ENCODE results near the gene NNAT.
"Not testable (repeated sequence)": the region's sequence is repeated elsewhere in the genome, so short reads cannot be mapped to it uniquely, and the experiment has no call there.

NNAT gene

GRCh38 chr20:37547912-37548311 lies 26.9 kb downstream of the NNAT start:
- no peaks in the 10 kb centered on the region for H3K27me3 ChIP-seq (ENCODE audit: insufficient read depth, poor library complexity, severe bottlenecking)
- TF ChIP-seq SPI1 (IDR thresholded peaks at IDR 0.05; ENCODE audit: borderline replicate concordance, low read depth) (no peak), REST (IDR thresholded peaks at IDR 0.05; ENCODE audit: insufficient replicate concordance, low read depth) (no peak), POLR2AphosphoS5 (IDR thresholded peaks at IDR 0.05; ENCODE audit: low read depth) (no peak)

GRCh38 chr20:37550101-37550920 lies 29.3 kb downstream of the NNAT start:
- DNase-seq (ENCODE audit: low read depth in 1 of 2, low spot score in 1 of 2); H3K4me3 ChIP-seq (replicated peaks; ENCODE audit: insufficient read depth, low read length); H3K27ac ChIP-seq (replicated peaks); H3K27me3 ChIP-seq (ENCODE audit: insufficient read depth, poor library complexity, severe bottlenecking): not testable (repeated sequence)

More at GRCh38 chr20:37547912-37548311, 26.9 kb downstream of the NNAT start:
- DNase-seq (ENCODE audit: low read depth in 1 of 2, low spot score in 1 of 2): no peak
- Histone ChIP-seq H3K27ac (replicated peaks) (no peak overlapping the region), H3K4me3 (replicated peaks; ENCODE audit: insufficient read depth, low read length) (no peak overlapping the region)

- DNase-seq (ENCODE audit: low read depth in 1 of 2, low spot score in 1 of 2); H3K4me3 ChIP-seq (replicated peaks; ENCODE audit: insufficient read depth, low read length); H3K27me3 ChIP-seq (ENCODE audit: insufficient read depth, poor library complexity, severe bottlenecking); H3K27ac ChIP-seq (replicated peaks): not testable (repeated sequence)
Measured at GRCh38 chr20:37551660-37552059, 30.6 kb downstream of the NNAT start.

GRCh38 chr20:37552415-37552814 lies 31.4 kb downstream of the NNAT start:
- Histone ChIP-seq H3K4me3 (replicated peaks; ENCODE audit: insufficient read depth, low read length) (no peak overlapping the region), H3K27ac (replicated peaks) (no peak overlapping the region), H3K27me3 (ENCODE audit: insufficient read depth, poor library complexity, severe bottlenecking) (no peaks in the 10 kb centered on the region)
- TF ChIP-seq CTCF (IDR thresholded peaks at IDR 0.05; ENCODE audit: insufficient read depth, low read length) (no peak), GABPA (IDR thresholded peaks at IDR 0.05; ENCODE audit: low read depth) (no peak), REST (IDR thresholded peaks at IDR 0.05; ENCODE audit: insufficient replicate concordance, low read depth) (no peak), POLR2AphosphoS5 (IDR thresholded peaks at IDR 0.05; ENCODE audit: low read depth) (no peak), SPI1 (IDR thresholded peaks at IDR 0.05; ENCODE audit: borderline replicate concordance, low read depth) (no peak)
- DNase-seq (ENCODE audit: low read depth in 1 of 2, low spot score in 1 of 2): no peak

- not testable (repeated sequence) for H3K27ac ChIP-seq (replicated peaks); H3K4me3 ChIP-seq (replicated peaks; ENCODE audit: insufficient read depth, low read length); H3K27me3 ChIP-seq (ENCODE audit: insufficient read depth, poor library complexity, severe bottlenecking); DNase-seq (ENCODE audit: low read depth in 1 of 2, low spot score in 1 of 2)
Measured at GRCh38 chr20:37554721-37555298, 33.8 kb downstream of the NNAT start.

- no peak for TF ChIP-seq CTCF (IDR thresholded peaks at IDR 0.05; ENCODE audit: insufficient read depth, low read length)
- no peak for TF ChIP-seq GABPA (IDR thresholded peaks at IDR 0.05; ENCODE audit: low read depth)
- no peak for TF ChIP-seq POLR2AphosphoS5 (IDR thresholded peaks at IDR 0.05; ENCODE audit: low read depth)
- TF ChIP-seq SPI1 (IDR thresholded peaks at IDR 0.05; ENCODE audit: borderline replicate concordance, low read depth): no peak
- no peak for TF ChIP-seq REST (IDR thresholded peaks at IDR 0.05; ENCODE audit: insufficient replicate concordance, low read depth)
Measured at GRCh38 chr20:37556538-37556937, 35.5 kb downstream of the NNAT start.

More at GRCh38 chr20:37556538-37556937, 35.5 kb downstream of the NNAT start:
- Histone ChIP-seq H3K27me3 (ENCODE audit: insufficient read depth, poor library complexity, severe bottlenecking) (no peaks in the 10 kb centered on the region), H3K27ac (replicated peaks) (no peak overlapping the region), H3K4me3 (replicated peaks; ENCODE audit: insufficient read depth, low read length) (no peak overlapping the region)
- no peak for DNase-seq (ENCODE audit: low read depth in 1 of 2, low spot score in 1 of 2)

Measured in HL-60 (cell line).